BJ (cell line): ENCODE data around the gene MARVELD2. TPM values are rescaled to one million over a fixed set of nuclear protein-coding genes. Genes with fewer than 3 reads are reported as not detected.
"Not testable (repeated sequence)": the region's sequence is repeated elsewhere in the genome, so short reads cannot be mapped to it uniquely, and the experiment has no call there.

Experiments
- CTCF ChIA-PET: fragments of 350-600 bp; formaldehyde crosslinking; extraction: SDS; loops from one replicate; lab custom pipeline; 2021; ENCODE audit warnings: antibody characterized with exemption, inconsistent platforms; lab: Yijun Ruan, JAX
- POLR2A ChIA-PET: fragments of 300-600 bp; sonication (Branson Sonifier 250); formaldehyde crosslinking; extraction: SDS; loops from one replicate; lab custom pipeline; 2021; ENCODE audit warnings: antibody characterized with exemption; lab: Charles Lee
- DNase-seq: peaks from one replicate; pipeline ENCODE4 v3.0.0-alpha.2; 2011; ENCODE audit warnings: low read depth
- H3K27me3 ChIP-seq: 2 replicates; pipeline ENCODE4 v1.6.0; 2011; ENCODE audit warnings: low read length; ENCODE audit not compliant: control insufficient read depth, insufficient read depth
- H3K36me3 ChIP-seq: 2 replicates; pipeline ENCODE4 v1.5.1; 2011; ENCODE audit warnings: low read length; ENCODE audit not compliant: control insufficient read depth, insufficient read depth
- H3K4me3 ChIP-seq: 2 replicates; pipeline ENCODE4 v1.5.1; 2011; ENCODE audit warnings: low read depth, mild to moderate bottlenecking, control low read depth, low read length
- polyA plus RNA-seq: library from polyadenylated mRNA; depleted of rRNA; stranded (reverse); fragments of >200 nt; gene quantifications from 2 replicates; pipeline ENCODE4 v1.2.3, GENCODE V29; 2011
- TF ChIP-seq, protein P1 (sequence below): IDR thresholded peaks from 2 replicates; pipeline ENCODE4 v1.5.1; 2011; ENCODE audit warnings: low read depth, mild to moderate bottlenecking, control low read depth, inconsistent platforms, low read length, moderate library complexity; ENCODE audit not compliant: insufficient read depth

MARVELD2 gene
- polyA plus RNA-seq, 1 experiment, result 0.88 TPM

DNA sequence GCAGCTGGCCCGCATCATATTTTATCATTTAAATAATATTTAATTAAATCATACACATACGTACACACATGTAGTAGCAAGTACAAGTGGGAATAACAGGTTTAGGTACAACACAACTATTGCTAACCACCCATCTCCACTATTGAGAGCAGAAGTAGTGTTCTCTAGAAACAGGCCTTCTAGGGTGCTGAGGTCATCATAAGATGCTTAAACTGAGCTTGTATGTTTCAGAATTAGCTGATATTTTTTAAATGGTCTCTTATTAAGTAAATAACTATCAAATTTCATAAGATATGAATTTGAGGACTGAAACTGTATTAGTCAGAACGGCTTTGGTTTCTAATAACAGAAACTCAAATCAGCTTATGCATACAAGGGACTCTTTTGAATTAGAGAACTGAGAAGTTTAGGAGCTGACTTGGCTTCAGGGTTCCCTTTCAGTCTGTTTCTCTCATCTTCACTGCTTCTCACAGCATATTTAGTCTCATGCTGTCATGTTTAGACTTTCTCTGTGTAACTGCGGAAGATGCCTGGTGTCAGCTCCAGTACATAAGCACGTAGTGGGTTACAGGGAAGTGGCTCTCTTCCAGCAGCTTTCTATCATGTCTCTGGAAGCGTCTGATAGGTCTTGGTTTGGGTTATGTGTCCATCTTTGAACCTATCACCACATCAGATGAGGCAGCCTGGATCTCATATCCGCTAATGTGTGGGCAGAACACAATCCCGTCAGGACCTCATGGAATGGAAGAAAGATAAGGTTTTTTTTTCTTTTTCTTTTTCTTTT is 52.7 kb downstream of the MARVELD2 start:
- H3K27me3 ChIP-seq, result no peaks in the 10 kb centered on the region
- TF ChIP-seq, protein P1, sequence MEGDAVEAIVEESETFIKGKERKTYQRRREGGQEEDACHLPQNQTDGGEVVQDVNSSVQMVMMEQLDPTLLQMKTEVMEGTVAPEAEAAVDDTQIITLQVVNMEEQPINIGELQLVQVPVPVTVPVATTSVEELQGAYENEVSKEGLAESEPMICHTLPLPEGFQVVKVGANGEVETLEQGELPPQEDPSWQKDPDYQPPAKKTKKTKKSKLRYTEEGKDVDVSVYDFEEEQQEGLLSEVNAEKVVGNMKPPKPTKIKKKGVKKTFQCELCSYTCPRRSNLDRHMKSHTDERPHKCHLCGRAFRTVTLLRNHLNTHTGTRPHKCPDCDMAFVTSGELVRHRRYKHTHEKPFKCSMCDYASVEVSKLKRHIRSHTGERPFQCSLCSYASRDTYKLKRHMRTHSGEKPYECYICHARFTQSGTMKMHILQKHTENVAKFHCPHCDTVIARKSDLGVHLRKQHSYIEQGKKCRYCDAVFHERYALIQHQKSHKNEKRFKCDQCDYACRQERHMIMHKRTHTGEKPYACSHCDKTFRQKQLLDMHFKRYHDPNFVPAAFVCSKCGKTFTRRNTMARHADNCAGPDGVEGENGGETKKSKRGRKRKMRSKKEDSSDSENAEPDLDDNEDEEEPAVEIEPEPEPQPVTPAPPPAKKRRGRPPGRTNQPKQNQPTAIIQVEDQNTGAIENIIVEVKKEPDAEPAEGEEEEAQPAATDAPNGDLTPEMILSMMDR, result no peak
- POLR2A ChIA-PET, result no interaction called here
- H3K4me3 ChIP-seq, result no peak overlapping the region
- no peaks in the 10 kb centered on the region for H3K36me3 ChIP-seq
- CTCF ChIA-PET, result no interaction called here
- DNase-seq, result no peak

DNA sequence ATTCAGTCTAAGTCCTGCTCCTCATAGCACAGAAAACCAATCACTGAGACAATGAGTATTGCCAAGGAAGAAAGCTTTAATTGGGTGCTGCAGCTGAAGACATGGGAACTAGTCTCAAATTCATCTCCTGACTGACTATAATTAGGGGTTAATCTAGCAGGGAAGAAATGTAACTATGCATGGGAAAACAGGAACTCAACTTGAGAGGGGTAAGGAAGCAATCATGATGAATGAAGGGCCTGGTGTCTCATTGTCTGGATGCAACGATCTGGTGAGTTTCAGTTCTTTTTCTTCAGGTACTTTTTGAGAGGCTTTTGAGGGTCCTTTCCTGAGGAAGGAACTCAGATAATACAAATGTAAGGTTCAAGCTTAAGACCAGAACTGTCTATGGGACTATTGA is 53.7 kb downstream of the MARVELD2 start:
- no peak for DNase-seq
- no peaks in the 10 kb centered on the region for H3K36me3 ChIP-seq
- ChIA-PET POLR2A (no interaction called here), CTCF (no interaction called here)
- TF ChIP-seq, protein P1, result no peak
- H3K27me3 ChIP-seq, result no peaks in the 10 kb centered on the region
- H3K4me3 ChIP-seq, result no peak overlapping the region

GRCh38 chr5:69471516-69471915 is 56.6 kb downstream of the MARVELD2 start:
- H3K36me3 ChIP-seq, DNase-seq, H3K27me3 ChIP-seq, H3K4me3 ChIP-seq, CTCF ChIA-PET, POLR2A ChIA-PET: not testable (repeated sequence)

DNA sequence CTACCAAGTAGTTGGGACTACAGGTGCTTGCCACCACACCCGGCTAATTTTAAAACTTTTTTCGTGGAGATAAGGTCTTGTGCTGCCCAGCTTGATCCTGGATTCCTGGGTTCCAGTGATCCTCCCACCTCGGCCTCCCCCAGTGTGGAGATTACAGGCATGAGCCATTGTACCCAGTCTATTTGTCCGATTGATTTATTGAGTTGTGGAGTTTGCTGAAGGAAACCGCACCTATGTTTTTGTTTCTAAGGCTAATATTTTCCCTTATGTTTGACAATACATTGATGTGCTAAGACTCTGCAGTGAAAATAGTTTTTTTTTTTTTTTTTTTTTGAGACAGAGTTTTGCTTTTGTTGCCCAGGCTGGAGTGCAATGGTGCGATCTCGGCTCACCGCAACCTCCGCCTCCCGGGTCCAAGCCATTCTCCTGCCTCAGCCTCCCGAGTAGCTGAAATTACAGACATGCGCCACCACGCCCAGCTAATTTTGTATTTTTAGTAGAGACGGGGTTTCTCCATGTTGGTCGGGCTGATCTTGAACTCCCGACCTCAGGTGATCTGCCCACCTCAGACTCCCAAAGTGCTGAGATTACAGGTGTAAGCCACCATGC is 57.7 kb downstream of the MARVELD2 start:
- CTCF ChIA-PET, H3K36me3 ChIP-seq, H3K27me3 ChIP-seq, POLR2A ChIA-PET, H3K4me3 ChIP-seq, DNase-seq: not testable (repeated sequence)

GRCh38 chr5:69477170-69477569 is 62.3 kb downstream of the MARVELD2 start:
- ChIA-PET POLR2A (no interaction called here), CTCF (interaction anchor here (1.0 kb wide), 1 partner anchor 18 kb away, joined by 3 read pairs; no protein-coding TSS in a partner anchor)

GRCh38 chr5:69478296-69478695 is 63.4 kb downstream of the MARVELD2 start:
- H3K27me3 ChIP-seq, H3K4me3 ChIP-seq, H3K36me3 ChIP-seq, CTCF ChIA-PET, POLR2A ChIA-PET, DNase-seq: not testable (repeated sequence)

More at GRCh38 chr5:69477170-69477569, 62.3 kb downstream of the MARVELD2 start:
- Histone ChIP-seq H3K36me3 (no peaks in the 10 kb centered on the region), H3K27me3 (no peaks in the 10 kb centered on the region), H3K4me3 (no peak overlapping the region)
- DNase-seq, result no peak
- TF ChIP-seq, protein P1, result no peak
